ENCODE measurements around the gene TMEM252. TPM values are rescaled to one million over a fixed set of nuclear protein-coding genes. Genes with fewer than 3 reads are reported as not detected.

Gene TMEM252
- polyA plus RNA-seq, 1 donor, result 2.4 TPM

DNA sequence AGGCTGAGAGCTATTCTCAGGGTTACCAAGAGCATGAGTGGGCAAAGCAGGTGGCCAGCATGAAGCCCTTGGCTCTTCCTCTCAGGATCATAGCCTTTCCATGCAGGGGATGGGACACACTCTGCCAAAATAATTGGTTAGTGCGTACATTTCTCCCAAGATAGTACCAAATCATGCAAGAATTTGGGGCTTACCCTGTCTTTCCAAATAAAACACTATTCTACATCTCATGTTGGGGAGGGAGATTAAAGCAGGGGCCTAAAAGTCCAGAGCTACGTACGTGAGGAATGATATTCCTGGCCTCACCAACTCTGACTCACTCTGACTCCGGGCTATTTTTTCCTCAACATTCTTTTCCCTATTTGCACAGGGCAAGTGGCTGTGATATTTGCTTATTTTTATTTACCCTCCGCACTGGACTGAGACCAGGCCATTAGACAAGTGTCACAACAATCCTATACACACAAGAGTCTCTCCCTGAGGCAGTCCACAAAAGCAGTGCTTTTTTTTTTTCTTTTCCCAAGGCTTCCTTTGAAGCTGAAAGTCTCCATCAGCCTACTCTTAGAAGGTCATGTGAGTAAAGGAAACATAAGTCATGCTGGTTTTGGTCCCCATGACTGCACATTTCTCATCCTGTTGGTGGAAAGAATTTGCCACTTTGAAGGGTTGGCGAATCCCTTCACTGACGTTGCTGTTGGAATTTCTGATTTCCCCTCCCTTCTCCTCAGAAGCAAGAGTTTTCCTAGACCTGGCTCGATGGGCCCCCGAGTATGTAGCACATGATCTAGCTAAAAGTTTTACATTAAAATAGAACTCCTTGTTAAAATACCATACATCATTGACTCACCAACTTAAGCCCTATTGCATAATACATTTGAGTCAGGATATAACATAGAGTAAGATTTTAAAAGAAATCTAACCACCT lies 40.0 kb downstream of the TMEM252 start:
- Histone ChIP-seq H3K27me3 (ENCODE audit: control insufficient read depth, insufficient read depth, low read length) (peaks cover 4% of the 10 kb centered on the region), H3K4me3 (ENCODE audit: low read length) (no peak overlapping the region), H3K9me3 (ENCODE audit: control insufficient read depth, low read depth, low read length) (no peaks in the 10 kb centered on the region), H3K4me1 (ENCODE audit: control insufficient read depth, insufficient read depth, low read length) (no peaks in the 10 kb centered on the region), H3K27ac (ENCODE audit: low read length) (peak overlapping the region; percentile 33), H3K36me3 (ENCODE audit: control insufficient read depth, insufficient read depth, low read length) (no peaks in the 10 kb centered on the region)
- WGBS (ENCODE audit: insufficient coverage, low lambda C conversion rate), result 65% methylated on average over 4 of the region's 9 CpGs
- no peak for DNase-seq

DNA sequence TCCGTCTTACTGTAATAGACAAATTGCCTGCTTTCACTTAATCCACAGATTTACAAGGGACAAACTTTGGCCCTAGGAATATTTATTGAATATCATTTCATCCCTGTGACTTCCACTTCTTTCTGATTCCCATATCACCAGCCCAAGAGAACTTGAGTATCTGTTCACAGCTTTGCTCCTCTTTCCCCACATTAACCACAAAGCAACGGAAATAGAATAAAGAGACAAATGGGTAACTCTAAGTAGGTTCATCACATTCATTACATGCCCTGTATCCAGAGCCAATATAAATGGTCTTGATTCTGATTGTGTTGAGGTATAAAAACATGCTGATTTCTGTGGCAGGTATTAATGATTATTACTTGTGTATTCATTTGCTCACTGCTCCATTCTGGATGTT lies 41.9 kb downstream of the TMEM252 start:
- Histone ChIP-seq H3K4me3 (ENCODE audit: low read length) (no peak overlapping the region), H3K36me3 (ENCODE audit: control insufficient read depth, insufficient read depth, low read length) (no peaks in the 10 kb centered on the region), H3K9me3 (ENCODE audit: control insufficient read depth, low read depth, low read length) (no peaks in the 10 kb centered on the region), H3K4me1 (ENCODE audit: control insufficient read depth, insufficient read depth, low read length) (no peaks in the 10 kb centered on the region), H3K27ac (ENCODE audit: low read length) (no peak overlapping the region), H3K27me3 (ENCODE audit: control insufficient read depth, insufficient read depth, low read length) (peaks cover 6% of the 10 kb centered on the region)
- no CpG with 5 or more reads among the region's 2 CpGs for WGBS (ENCODE audit: insufficient coverage, low lambda C conversion rate)
- no peak for DNase-seq

DNA sequence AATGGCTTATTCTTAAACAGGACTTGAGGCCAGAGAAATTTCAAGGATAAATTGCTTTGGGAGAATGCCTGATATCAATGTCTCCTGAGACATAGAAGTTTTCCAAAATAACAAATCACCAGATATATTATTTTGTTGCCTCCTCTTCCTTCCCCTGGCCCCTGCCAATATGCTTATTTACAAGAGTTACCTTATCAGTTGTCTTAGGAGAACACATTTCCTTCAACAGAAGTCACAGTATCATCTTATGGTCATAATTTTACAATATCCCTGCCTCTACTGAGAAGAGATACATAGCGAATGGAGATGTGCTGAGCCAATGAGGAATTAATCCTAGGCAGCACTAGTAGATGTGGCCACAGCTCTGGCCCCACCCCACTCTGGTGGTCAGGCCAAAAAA lies 43.1 kb downstream of the TMEM252 start:
- peaks cover 8% of the 10 kb centered on the region for H3K27me3 ChIP-seq (ENCODE audit: control insufficient read depth, insufficient read depth, low read length)
- H3K9me3 ChIP-seq (ENCODE audit: control insufficient read depth, low read depth, low read length), result no peaks in the 10 kb centered on the region
- no peak overlapping the region for H3K4me3 ChIP-seq (ENCODE audit: low read length)
- no peaks in the 10 kb centered on the region for H3K36me3 ChIP-seq (ENCODE audit: control insufficient read depth, insufficient read depth, low read length)
- H3K4me1 ChIP-seq (ENCODE audit: control insufficient read depth, insufficient read depth, low read length), result no peaks in the 10 kb centered on the region
- WGBS (ENCODE audit: insufficient coverage, low lambda C conversion rate), result no CpG with 5 or more reads among the region's 1 CpG
- DNase-seq, result no peak
- H3K27ac ChIP-seq (ENCODE audit: low read length), result no peak overlapping the region

DNA sequence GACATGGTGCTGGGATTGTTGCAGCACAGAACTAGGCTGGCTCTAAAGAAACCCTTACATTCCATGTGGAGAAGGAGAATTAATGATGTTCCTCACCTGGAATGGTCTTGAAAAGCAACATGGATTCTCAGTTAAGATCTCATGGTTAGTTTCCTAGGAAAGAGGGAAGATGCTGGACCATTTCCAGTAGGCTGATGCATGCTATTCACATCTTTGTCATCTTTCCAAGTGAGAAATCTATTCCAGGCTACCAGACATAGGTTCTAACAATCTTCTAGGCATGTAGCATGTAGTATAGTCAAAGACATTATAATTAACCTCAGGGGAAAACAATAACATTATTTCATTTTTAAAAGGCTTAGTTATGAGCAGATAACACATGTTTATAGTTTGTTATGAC lies 44.3 kb downstream of the TMEM252 start:
- no peaks in the 10 kb centered on the region for H3K4me1 ChIP-seq (ENCODE audit: control insufficient read depth, insufficient read depth, low read length)
- no peaks in the 10 kb centered on the region for H3K9me3 ChIP-seq (ENCODE audit: control insufficient read depth, low read depth, low read length)
- DNase-seq, result no peak
- peaks cover 13% of the 10 kb centered on the region for H3K27me3 ChIP-seq (ENCODE audit: control insufficient read depth, insufficient read depth, low read length)
- no peaks in the 10 kb centered on the region for H3K36me3 ChIP-seq (ENCODE audit: control insufficient read depth, insufficient read depth, low read length)
- no peak overlapping the region for H3K4me3 ChIP-seq (ENCODE audit: low read length)
- no peak overlapping the region for H3K27ac ChIP-seq (ENCODE audit: low read length)

DNA sequence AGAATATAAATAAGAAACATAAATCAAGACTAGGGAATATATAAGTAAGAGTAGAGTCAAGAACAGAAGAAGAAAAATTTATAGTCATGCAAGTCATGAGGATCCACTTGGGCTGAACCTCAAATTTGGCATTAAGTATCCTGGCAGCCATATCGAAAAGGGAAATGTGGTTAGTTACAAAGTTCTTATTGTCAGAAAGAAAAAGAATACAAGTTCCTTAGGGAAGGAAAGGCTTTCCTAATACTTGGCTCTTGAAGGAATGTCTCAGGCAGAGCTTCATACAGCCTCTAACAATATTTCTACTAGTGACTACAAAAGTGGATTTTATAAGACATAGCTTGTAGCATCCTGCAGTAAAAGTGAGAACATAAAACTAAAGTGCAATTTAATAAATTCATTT lies 45.4 kb downstream of the TMEM252 start:
- H3K27ac ChIP-seq (ENCODE audit: low read length), result no peak overlapping the region

DNA sequence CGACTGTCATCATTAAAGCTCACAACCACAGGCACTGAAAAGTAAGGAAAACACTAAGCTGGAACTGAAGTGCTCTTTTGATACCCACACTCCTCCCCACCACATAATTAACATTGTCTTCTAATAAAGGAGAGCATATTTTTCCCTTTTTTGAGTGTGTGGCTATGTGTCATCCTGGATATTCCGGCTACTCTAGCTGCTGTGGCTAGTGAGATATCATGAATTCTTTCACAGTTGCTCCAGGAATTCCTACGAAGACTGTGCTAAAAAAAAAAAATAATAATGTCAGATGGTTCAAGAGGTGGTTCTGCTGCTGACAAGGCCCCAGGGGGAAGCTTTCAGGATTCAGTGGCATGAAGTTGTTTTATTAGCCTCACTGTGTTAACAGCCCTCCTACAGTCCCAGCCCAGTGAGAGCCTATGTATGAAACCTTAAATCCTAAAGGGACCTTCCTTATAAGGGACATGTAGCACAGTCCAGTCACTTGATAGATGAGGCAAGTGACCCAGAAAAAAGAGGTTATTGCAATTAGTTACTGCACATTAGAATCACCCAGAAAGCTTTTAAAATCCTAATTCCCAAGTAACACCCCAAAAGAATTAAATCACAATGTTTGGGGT lies 46.6 kb downstream of the TMEM252 start:
- Histone ChIP-seq H3K9me3 (ENCODE audit: control insufficient read depth, low read depth, low read length) (no peaks in the 10 kb centered on the region), H3K36me3 (ENCODE audit: control insufficient read depth, insufficient read depth, low read length) (no peaks in the 10 kb centered on the region), H3K4me3 (ENCODE audit: low read length) (no peak overlapping the region), H3K27me3 (ENCODE audit: control insufficient read depth, insufficient read depth, low read length) (peaks cover 12% of the 10 kb centered on the region), H3K4me1 (ENCODE audit: control insufficient read depth, insufficient read depth, low read length) (no peaks in the 10 kb centered on the region), H3K27ac (ENCODE audit: low read length) (no peak overlapping the region)
- no CpG with 5 or more reads among the region's 3 CpGs for WGBS (ENCODE audit: insufficient coverage, low lambda C conversion rate)
- no peak for DNase-seq

More for the DNA sequence above, 45.4 kb downstream of the TMEM252 start:
- H3K4me3 ChIP-seq (ENCODE audit: low read length), result no peak overlapping the region
- DNase-seq, result no peak
- no peaks in the 10 kb centered on the region for H3K9me3 ChIP-seq (ENCODE audit: control insufficient read depth, low read depth, low read length)
- H3K27me3 ChIP-seq (ENCODE audit: control insufficient read depth, insufficient read depth, low read length), result peaks cover 13% of the 10 kb centered on the region
- WGBS (ENCODE audit: insufficient coverage, low lambda C conversion rate), result no CpG with 5 or more reads among the region's 1 CpG
- H3K36me3 ChIP-seq (ENCODE audit: control insufficient read depth, insufficient read depth, low read length), result no peaks in the 10 kb centered on the region
- no peaks in the 10 kb centered on the region for H3K4me1 ChIP-seq (ENCODE audit: control insufficient read depth, insufficient read depth, low read length)

DNA sequence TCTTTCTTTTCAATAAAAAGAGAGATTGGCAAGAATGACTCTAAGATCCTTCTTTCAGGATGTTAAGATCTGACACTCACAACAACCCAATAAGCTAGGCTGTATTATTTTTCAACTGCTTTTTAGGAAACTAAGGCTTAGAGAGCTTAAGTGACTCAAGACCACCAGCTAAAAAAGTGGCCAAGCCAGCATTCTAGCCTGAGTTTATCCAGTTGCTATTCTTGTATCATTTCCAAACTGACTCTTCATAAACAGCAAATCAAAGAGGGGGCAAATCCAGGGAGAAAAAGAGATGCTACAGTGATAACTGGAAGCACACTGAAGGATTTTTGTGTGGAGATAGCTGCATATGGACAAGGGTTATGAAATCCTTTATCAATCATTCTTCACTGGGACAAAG lies 47.1 kb downstream of the TMEM252 start:
- H3K27me3 ChIP-seq (ENCODE audit: control insufficient read depth, insufficient read depth, low read length), result peaks cover 10% of the 10 kb centered on the region
- DNase-seq, result no peak
- H3K4me3 ChIP-seq (ENCODE audit: low read length), result no peak overlapping the region
- H3K36me3 ChIP-seq (ENCODE audit: control insufficient read depth, insufficient read depth, low read length), result no peaks in the 10 kb centered on the region
- H3K4me1 ChIP-seq (ENCODE audit: control insufficient read depth, insufficient read depth, low read length), result no peaks in the 10 kb centered on the region
- H3K27ac ChIP-seq (ENCODE audit: low read length), result no peak overlapping the region
- no peaks in the 10 kb centered on the region for H3K9me3 ChIP-seq (ENCODE audit: control insufficient read depth, low read depth, low read length)

DNA sequence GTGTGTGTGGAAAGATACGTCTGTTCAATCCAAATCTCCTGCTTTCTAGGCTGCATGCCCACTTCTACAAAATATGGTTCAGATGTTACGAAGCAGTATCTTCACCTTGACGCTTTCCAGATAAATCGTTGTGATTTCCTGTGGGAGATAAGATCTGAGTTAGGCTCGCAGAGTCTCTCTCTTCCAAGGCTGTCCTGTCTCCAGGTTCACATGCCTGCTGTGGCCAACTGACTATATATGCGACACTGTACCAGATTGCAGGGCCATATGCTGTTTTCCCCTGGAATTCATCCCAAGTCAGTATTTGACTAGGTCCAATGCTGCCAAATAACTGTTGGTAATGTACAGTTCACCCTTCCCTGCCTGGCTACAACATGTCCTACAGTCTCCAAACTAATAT lies 47.9 kb downstream of the TMEM252 start:
- H3K36me3 ChIP-seq (ENCODE audit: control insufficient read depth, insufficient read depth, low read length), result no peaks in the 10 kb centered on the region
- no peaks in the 10 kb centered on the region for H3K4me1 ChIP-seq (ENCODE audit: control insufficient read depth, insufficient read depth, low read length)
- peaks cover 9% of the 10 kb centered on the region for H3K27me3 ChIP-seq (ENCODE audit: control insufficient read depth, insufficient read depth, low read length)
- H3K27ac ChIP-seq (ENCODE audit: low read length), result no peak overlapping the region
- no peaks in the 10 kb centered on the region for H3K9me3 ChIP-seq (ENCODE audit: control insufficient read depth, low read depth, low read length)
- DNase-seq, result no peak
- 80% methylated on average over 1 of the region's 6 CpGs for WGBS (ENCODE audit: insufficient coverage, low lambda C conversion rate)
- H3K4me3 ChIP-seq (ENCODE audit: low read length), result no peak overlapping the region

DNA sequence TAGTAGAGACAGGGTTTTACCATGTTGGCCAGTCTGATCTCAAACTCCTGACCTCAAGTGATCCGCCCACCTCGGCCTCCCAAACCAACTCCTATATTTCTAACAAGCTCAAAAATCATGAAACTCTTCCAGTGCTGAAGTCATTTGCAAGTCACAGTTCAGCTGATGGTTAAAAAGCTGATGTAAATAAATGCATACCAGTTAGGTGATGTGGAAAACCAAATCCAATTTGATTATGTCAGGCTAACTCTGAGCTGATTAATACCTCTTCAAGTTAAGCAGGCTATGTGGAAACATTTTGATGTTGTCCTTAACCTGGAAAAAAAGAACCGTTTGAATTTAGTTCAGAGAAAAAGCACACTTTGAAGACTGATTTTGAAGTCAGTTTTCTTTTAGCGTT lies 51.0 kb downstream of the TMEM252 start:
- H3K9me3 ChIP-seq (ENCODE audit: control insufficient read depth, low read depth, low read length), result no peaks in the 10 kb centered on the region
- H3K36me3 ChIP-seq (ENCODE audit: control insufficient read depth, insufficient read depth, low read length), result peaks cover 2% of the 10 kb centered on the region
- no peak overlapping the region for H3K4me3 ChIP-seq (ENCODE audit: low read length)
- H3K27ac ChIP-seq (ENCODE audit: low read length), result no peak overlapping the region
- H3K27me3 ChIP-seq (ENCODE audit: control insufficient read depth, insufficient read depth, low read length), result peaks cover 7% of the 10 kb centered on the region
- DNase-seq, result no peak
- H3K4me1 ChIP-seq (ENCODE audit: control insufficient read depth, insufficient read depth, low read length), result no peaks in the 10 kb centered on the region
- no CpG with 5 or more reads among the region's 4 CpGs for WGBS (ENCODE audit: insufficient coverage, low lambda C conversion rate)

DNA sequence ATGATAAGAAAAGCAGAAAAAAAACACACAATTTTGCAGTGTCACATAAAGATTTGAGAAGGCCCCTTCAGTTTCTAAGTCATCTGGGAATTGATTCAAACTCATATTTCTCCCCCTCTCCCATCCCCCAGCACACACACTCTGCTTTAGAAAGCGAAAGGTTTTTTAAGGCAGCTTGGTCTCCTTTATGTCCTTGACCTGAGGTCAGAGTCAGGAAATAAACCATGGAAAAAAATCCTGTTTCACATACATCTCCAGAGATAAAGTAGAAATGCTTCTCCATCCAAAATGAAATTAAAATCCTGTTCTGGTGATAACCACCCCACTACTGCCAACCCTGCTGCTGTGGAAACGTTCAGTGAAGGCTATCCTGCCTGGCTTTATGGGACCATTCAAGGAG lies 52.6 kb downstream of the TMEM252 start:
- 86% methylated on average over 1 of the region's 2 CpGs for WGBS (ENCODE audit: insufficient coverage, low lambda C conversion rate)
- Histone ChIP-seq H3K9me3 (ENCODE audit: control insufficient read depth, low read depth, low read length) (no peaks in the 10 kb centered on the region), H3K4me1 (ENCODE audit: control insufficient read depth, insufficient read depth, low read length) (no peaks in the 10 kb centered on the region), H3K27ac (ENCODE audit: low read length) (no peak overlapping the region), H3K36me3 (ENCODE audit: control insufficient read depth, insufficient read depth, low read length) (peaks cover 2% of the 10 kb centered on the region), H3K4me3 (ENCODE audit: low read length) (no peak overlapping the region), H3K27me3 (ENCODE audit: control insufficient read depth, insufficient read depth, low read length) (peaks cover 7% of the 10 kb centered on the region)
- no peak for DNase-seq
